ENCODE results near the gene TBC1D22B. TPM values are rescaled to one million over a fixed set of nuclear protein-coding genes. Genes with fewer than 3 reads are reported as not detected.

Gene TBC1D22B
- total RNA-seq, 1 experiment from 2014 or later: 12.9 TPM

DNA sequence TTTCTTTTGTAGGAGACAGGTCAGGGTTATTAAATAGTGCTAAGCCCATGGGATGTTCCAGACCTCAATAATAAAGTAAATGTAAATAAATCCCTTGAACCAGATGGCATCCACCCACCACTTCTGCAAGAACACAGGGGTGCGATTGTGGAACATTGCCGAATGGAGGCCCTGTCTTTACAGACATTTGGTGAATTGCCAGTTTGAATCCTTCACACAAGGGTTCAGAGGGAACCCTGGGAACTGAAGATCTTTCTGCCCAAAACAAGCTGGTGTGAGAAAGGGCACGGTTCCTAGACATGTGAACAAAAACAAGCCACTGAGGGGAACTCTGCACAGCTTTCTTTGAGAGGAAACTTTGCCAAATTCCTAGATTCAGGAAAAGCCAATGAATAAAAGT, 66.0 kb downstream of the TBC1D22B start:
- no peaks in the 10 kb centered on the region for H3K27me3 ChIP-seq (ENCODE audit: insufficient read depth, low read length)
- no peak overlapping the region for H3K27ac ChIP-seq (ENCODE audit: insufficient read length, low read depth, low read length)
- H3K36me3 Mint-ChIP-seq (ENCODE audit: insufficient read depth in 1 of 3, low read depth in 3 of 3): peaks cover 5 to 18% (median 10%) of the 10 kb centered on the region in 3 experiments; a peak in 6 of 7 replicates
- no peak overlapping the region for H3K14ac ChIP-seq (ENCODE audit: insufficient read depth, low read length)
- H2BK5ac ChIP-seq (ENCODE audit: insufficient read length, low read length): no peak overlapping the region
- H3K23me2 ChIP-seq (ENCODE audit: insufficient read length, low read depth, low read length, poor library complexity, severe bottlenecking): no peaks in the 10 kb centered on the region
- no peak overlapping the region for H3K9ac ChIP-seq (ENCODE audit: extremely low read depth, insufficient read length, low read length)
- WGBS (ENCODE audit: extremely low coverage, insufficient read length, low lambda C conversion rate): no CpG with 5 or more reads among the region's 3 CpGs
- no peak overlapping the region for H2BK15ac ChIP-seq (ENCODE audit: low read depth, low read length)
- H4K91ac ChIP-seq (ENCODE audit: insufficient read length, low read depth, low read length): no peak overlapping the region
- H3K4me1 ChIP-seq (ENCODE audit: insufficient read depth, low read length): no peaks in the 10 kb centered on the region
- H2BK12ac ChIP-seq (ENCODE audit: insufficient read length, low read depth, low read length): no peak overlapping the region
- H3K18ac ChIP-seq (ENCODE audit: insufficient read length, low read depth, low read length): no peak overlapping the region
- H4K20me1 ChIP-seq (ENCODE audit: control insufficient read depth, insufficient read depth, insufficient read length): no peaks in the 10 kb centered on the region
- H2BK120ac ChIP-seq (ENCODE audit: low read depth, low read length, poor library complexity, severe bottlenecking): no peak overlapping the region
- no peak overlapping the region for H4K5ac ChIP-seq (ENCODE audit: insufficient read length, low read depth, low read length)
- no peak overlapping the region for H3T11ph ChIP-seq (ENCODE audit: low read length)
- no peak for DNase-seq
- no peaks in the 10 kb centered on the region for H3K9me3 Mint-ChIP-seq
- H3K9me3 ChIP-seq (ENCODE audit: control insufficient read depth, low read depth, low read length): no peaks in the 10 kb centered on the region
- no peak overlapping the region for H2AK5ac ChIP-seq (ENCODE audit: insufficient read length, low read length)
- H3K27ac Mint-ChIP-seq: no peak overlapping the region
- H3K27me3 Mint-ChIP-seq (ENCODE audit: low read depth): no peaks in the 10 kb centered on the region
- H3K4me2 ChIP-seq (ENCODE audit: insufficient read depth, insufficient read length, low read length): no peak overlapping the region
- no peaks in the 10 kb centered on the region for H3K79me2 ChIP-seq (ENCODE audit: insufficient read depth, low read length)
- no peak overlapping the region for H2AFZ ChIP-seq (ENCODE audit: low read length)
- H3K4me3 Mint-ChIP-seq: no peak overlapping the region
- H3K4ac ChIP-seq (ENCODE audit: low read depth, low read length): no peak overlapping the region
- no peak overlapping the region for H3K23ac ChIP-seq (ENCODE audit: insufficient read length, low read depth, low read length)
- no peak overlapping the region for H3K56ac ChIP-seq (ENCODE audit: insufficient read length, low read depth, low read length)
- no peaks in the 10 kb centered on the region for H3K79me1 ChIP-seq (ENCODE audit: insufficient read depth, low read depth, low read length, poor library complexity, severe bottlenecking)
- no peak for TF ChIP-seq CTCF (conservative IDR thresholded peaks at IDR 0.05)
- no peak overlapping the region for H2BK20ac ChIP-seq (ENCODE audit: low read depth, low read length, poor library complexity, severe bottlenecking)
- H3K4me1 Mint-ChIP-seq: peaks cover 2 to 8% of the 10 kb centered on the region in 2 experiments; a peak in 3 of 4 replicates
- no peak overlapping the region for H4K8ac ChIP-seq (replicated peaks; ENCODE audit: insufficient read length, low read depth, low read length)
